ENCODE results near the gene C11orf54. TPM values are rescaled to one million over a fixed set of nuclear protein-coding genes. Genes with fewer than 3 reads are reported as not detected.

C11orf54 gene
- total RNA-seq, 1 experiment from 2014 or later, result 18.0 TPM

GRCh38 chr11:93753241-93753640 lies 11.8 kb downstream of the C11orf54 start:
- H3T11ph ChIP-seq (ENCODE audit: low read length), result no peak overlapping the region
- Mint-ChIP-seq H3K4me1 (peaks cover 7% of the 10 kb centered on the region in 2 experiments), H3K27ac (no peak overlapping the region; a peak in 1 of 7 replicates), H3K4me3 (no peak overlapping the region), H3K27me3 (ENCODE audit: low read depth) (no peaks in the 10 kb centered on the region), H3K36me3 (ENCODE audit: insufficient read depth in 1 of 3, low read depth in 3 of 3) (peaks cover 2 to 33% (median 24%) of the 10 kb centered on the region in 3 experiments), H3K9me3 (no peaks in the 10 kb centered on the region)
- H4K5ac ChIP-seq (ENCODE audit: insufficient read length, low read depth, low read length), result no peak overlapping the region
- H3K9me3 ChIP-seq (ENCODE audit: control insufficient read depth, low read depth, low read length), result no peaks in the 10 kb centered on the region
- no peak overlapping the region for H3K4ac ChIP-seq (ENCODE audit: low read depth, low read length)
- no peaks in the 10 kb centered on the region for H4K20me1 ChIP-seq (ENCODE audit: control insufficient read depth, insufficient read depth, insufficient read length)
- H2BK15ac ChIP-seq (ENCODE audit: low read depth, low read length), result no peak overlapping the region
- no peak overlapping the region for H2AFZ ChIP-seq (ENCODE audit: low read length)
- no peaks in the 10 kb centered on the region for H3K79me1 ChIP-seq (ENCODE audit: insufficient read depth, low read depth, low read length, poor library complexity, severe bottlenecking)
- H3K9ac ChIP-seq (ENCODE audit: extremely low read depth, insufficient read length, low read length), result no peak overlapping the region
- H2BK12ac ChIP-seq (ENCODE audit: insufficient read length, low read depth, low read length), result no peak overlapping the region
- DNase-seq, result no peak
- no peak overlapping the region for H2BK120ac ChIP-seq (ENCODE audit: low read depth, low read length, poor library complexity, severe bottlenecking)
- no peak overlapping the region for H3K23ac ChIP-seq (ENCODE audit: insufficient read length, low read depth, low read length)
- no CpG with 5 or more reads among the region's 2 CpGs for WGBS (ENCODE audit: extremely low coverage, insufficient read length, low lambda C conversion rate)
- no peak overlapping the region for H2BK5ac ChIP-seq (ENCODE audit: insufficient read length, low read length)
- H4K8ac ChIP-seq (replicated peaks; ENCODE audit: insufficient read length, low read depth, low read length), result no peak overlapping the region
- no peak overlapping the region for H3K56ac ChIP-seq (ENCODE audit: insufficient read length, low read depth, low read length)
- TF ChIP-seq CTCF (conservative IDR thresholded peaks at IDR 0.05), result no peak
- no peak overlapping the region for H2AK5ac ChIP-seq (ENCODE audit: insufficient read length, low read length)
- H3K4me1 ChIP-seq (ENCODE audit: insufficient read depth, low read length), result no peaks in the 10 kb centered on the region
- no peaks in the 10 kb centered on the region for H3K23me2 ChIP-seq (ENCODE audit: insufficient read length, low read depth, low read length, poor library complexity, severe bottlenecking)
- H3K27ac ChIP-seq (ENCODE audit: insufficient read length, low read depth, low read length), result no peak overlapping the region
- H2BK20ac ChIP-seq (ENCODE audit: low read depth, low read length, poor library complexity, severe bottlenecking), result no peak overlapping the region
- H3K79me2 ChIP-seq (ENCODE audit: insufficient read depth, low read length), result no peaks in the 10 kb centered on the region
- H4K91ac ChIP-seq (ENCODE audit: insufficient read length, low read depth, low read length), result no peak overlapping the region
- no peaks in the 10 kb centered on the region for H3K27me3 ChIP-seq (ENCODE audit: insufficient read depth, low read length)
- no peak overlapping the region for H3K14ac ChIP-seq (ENCODE audit: insufficient read depth, low read length)
- H3K4me2 ChIP-seq (ENCODE audit: insufficient read depth, insufficient read length, low read length), result no peak overlapping the region
- H3K18ac ChIP-seq (ENCODE audit: insufficient read length, low read depth, low read length), result no peak overlapping the region
